Activated T-helper 2 cell treated with anti-CD3 and anti-CD28 coated beads, Interferon-gamma antibody, Interleukin-2, Interleukin-4, amounts not matched to agents 10 μg/mL and 5 μg/mL and 100 μg/mL, durations not matched to agents 14 hours and 24 hours and 36 hours (primary cell): Measurements from ENCODE around the gene SYK. TPM values are rescaled to one million over a fixed set of nuclear protein-coding genes. Genes with fewer than 3 reads are reported as not detected.

Source experiments
- DNase-seq: peaks from one replicate; pipeline ENCODE4 v3.0.0; 2021; ENCODE audit warnings: low spot score
- H3K27ac Mint-ChIP-seq: one replicate; pipeline ENCODE4 v1.8.0; 2021; ENCODE audit warnings: mixed read lengths
- H3K27me3 Mint-ChIP-seq: one replicate; pipeline ENCODE4 v1.8.0; 2021; ENCODE audit warnings: low read depth, mixed read lengths
- H3K36me3 Mint-ChIP-seq: one replicate; pipeline ENCODE4 v1.8.0; 2021; ENCODE audit warnings: low read depth, mixed read lengths
- H3K4me1 Mint-ChIP-seq: one replicate; pipeline ENCODE4 v1.8.0; 2021; ENCODE audit warnings: low read depth, mixed read lengths
- H3K4me3 Mint-ChIP-seq: one replicate; pipeline ENCODE4 v1.8.0; 2021; ENCODE audit warnings: low read depth, mild to moderate bottlenecking, moderate library complexity, mixed read lengths
- H3K9me3 Mint-ChIP-seq: one replicate; pipeline ENCODE4 v1.8.0; 2021; ENCODE audit warnings: mixed read lengths
- intact Hi-C: fragments of 100-400 bp; cut with micrococcal nuclease; formaldehyde crosslinking; loops from one replicate; pipeline ENCODE4 v1.15.1; 2023
- total RNA-seq: library from RNA; stranded (reverse); gene quantifications from 2 replicates; pipeline ENCODE4 v1.2.3, GENCODE V29; 2022

The SYK gene
- total RNA-seq, 1 donor from 2014 or later = 0.80 TPM

DNA sequence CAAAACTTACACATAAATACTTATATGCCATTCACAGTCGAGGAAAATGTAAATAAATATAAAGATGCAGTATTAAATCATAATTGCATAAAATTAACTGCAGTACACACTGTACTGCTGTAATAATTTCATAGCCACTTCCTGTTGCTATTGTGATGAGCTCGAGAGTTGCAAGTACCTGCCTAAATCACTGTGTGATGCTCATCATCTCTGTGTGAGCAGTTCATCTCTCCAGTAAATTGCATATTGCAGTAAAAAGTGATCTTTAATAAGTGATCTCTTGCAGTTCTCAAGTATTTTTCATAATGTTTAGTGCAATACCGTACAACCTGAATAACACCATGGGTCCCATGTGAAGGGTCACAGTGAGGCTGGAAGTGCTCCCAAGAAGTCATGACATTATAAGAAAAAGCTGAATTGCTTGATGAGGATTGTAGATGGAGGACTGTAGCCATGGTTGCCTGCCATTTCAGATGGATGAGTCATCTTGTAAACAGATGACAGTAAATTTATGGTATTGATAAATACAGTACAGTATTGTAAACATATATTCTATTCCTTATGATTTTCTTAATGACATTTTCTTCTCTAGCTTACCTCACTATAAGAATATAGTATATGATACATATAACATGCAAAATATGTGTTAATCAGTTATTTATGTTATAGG lies 34.9 kb downstream of the SYK start:
- intact Hi-C loops = no loop called here
- Mint-ChIP-seq H3K4me1 (no peaks in the 10 kb centered on the region), H3K4me3 (no peak overlapping the region), H3K27me3 (no peaks in the 10 kb centered on the region), H3K27ac (no peak overlapping the region), H3K36me3 (no peaks in the 10 kb centered on the region), H3K9me3 (no peaks in the 10 kb centered on the region)
- no peak for DNase-seq

DNA sequence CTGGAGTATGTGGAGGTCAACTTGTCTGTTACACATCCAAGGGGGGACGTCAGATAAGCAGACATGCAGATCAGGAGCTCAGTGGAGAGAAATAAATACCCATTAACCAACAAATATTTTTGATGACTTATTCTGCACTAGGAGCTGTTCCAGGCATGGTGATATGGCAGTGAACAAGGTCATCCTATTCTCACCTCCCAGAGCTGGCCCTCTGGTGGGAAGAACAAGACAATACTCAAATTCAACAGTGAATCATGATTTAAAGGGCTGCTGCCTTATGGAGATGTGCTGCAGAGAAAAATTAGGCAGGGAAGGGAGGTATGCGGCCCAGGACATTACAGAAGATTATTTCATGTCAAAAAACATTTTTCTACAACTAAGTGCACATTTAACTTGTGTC lies 36.5 kb downstream of the SYK start:
- no peak for DNase-seq
- H3K27me3 Mint-ChIP-seq = no peaks in the 10 kb centered on the region
- no peaks in the 10 kb centered on the region for H3K36me3 Mint-ChIP-seq
- intact Hi-C loops = no loop called here
- no peaks in the 10 kb centered on the region for H3K9me3 Mint-ChIP-seq
- H3K4me3 Mint-ChIP-seq = no peak overlapping the region
- no peak overlapping the region for H3K27ac Mint-ChIP-seq
- no peaks in the 10 kb centered on the region for H3K4me1 Mint-ChIP-seq

DNA sequence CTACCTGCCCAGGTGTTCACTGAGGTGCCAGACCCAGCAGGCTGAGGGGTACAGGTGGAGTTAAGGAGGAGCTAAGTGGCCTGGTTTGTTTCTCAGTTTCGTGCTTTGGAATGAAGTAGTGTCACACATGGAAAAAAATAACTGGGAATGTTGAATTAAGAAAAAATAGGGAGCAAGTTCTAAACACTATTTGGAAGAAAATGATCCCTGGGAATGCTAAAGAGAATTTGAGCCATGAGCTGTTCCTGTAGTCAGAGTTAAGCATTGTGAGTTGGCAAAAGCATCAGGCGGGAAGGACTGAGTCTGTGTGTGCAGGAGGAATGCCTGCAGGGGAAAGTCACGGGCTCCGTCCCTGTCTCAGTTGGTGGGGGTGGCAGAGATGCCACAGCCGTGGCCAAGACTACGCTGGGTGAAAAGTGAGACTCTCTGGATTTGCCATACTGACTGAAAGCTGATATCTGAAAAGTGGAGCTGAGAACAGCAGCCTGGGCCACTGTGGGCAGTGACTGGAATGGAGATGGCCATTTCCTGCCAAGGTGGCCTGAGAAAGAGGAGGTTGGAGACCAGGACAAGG lies 37.0 kb downstream of the SYK start:
- Mint-ChIP-seq H3K9me3 (no peaks in the 10 kb centered on the region), H3K36me3 (no peaks in the 10 kb centered on the region), H3K27me3 (no peaks in the 10 kb centered on the region), H3K4me1 (no peaks in the 10 kb centered on the region), H3K27ac (no peak overlapping the region), H3K4me3 (no peak overlapping the region)
- intact Hi-C loops = no loop called here
- no peak for DNase-seq

DNA sequence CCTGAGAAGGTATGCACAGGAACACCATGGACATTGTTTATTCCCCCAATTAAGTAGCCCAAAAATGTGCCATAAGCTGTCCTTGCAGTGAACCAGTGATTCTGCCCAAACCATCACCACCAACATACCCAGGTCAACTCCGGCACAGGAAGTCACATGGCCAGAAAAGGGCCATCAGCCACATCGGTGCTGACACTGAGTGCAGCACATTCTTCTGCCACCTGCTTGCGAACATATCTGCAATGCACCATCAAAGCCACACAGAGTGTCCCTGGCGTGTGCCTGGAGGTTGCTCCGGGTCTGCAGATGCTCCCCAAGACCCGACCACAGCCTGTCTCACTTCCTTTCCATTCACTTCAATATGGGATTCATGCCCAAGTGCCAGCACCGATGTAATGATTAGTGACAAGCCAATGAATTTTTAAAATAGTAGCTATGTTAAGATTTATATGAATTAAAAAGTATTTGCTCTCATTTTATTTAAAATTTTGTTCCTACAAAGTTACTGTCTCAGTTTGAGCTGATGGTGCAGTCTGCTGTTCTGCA lies 37.6 kb downstream of the SYK start:
- Mint-ChIP-seq H3K27ac (no peak overlapping the region), H3K36me3 (no peaks in the 10 kb centered on the region), H3K9me3 (no peaks in the 10 kb centered on the region), H3K4me1 (no peaks in the 10 kb centered on the region), H3K4me3 (no peak overlapping the region), H3K27me3 (no peaks in the 10 kb centered on the region)
- DNase-seq = no peak
- intact Hi-C loops = no loop called here

DNA sequence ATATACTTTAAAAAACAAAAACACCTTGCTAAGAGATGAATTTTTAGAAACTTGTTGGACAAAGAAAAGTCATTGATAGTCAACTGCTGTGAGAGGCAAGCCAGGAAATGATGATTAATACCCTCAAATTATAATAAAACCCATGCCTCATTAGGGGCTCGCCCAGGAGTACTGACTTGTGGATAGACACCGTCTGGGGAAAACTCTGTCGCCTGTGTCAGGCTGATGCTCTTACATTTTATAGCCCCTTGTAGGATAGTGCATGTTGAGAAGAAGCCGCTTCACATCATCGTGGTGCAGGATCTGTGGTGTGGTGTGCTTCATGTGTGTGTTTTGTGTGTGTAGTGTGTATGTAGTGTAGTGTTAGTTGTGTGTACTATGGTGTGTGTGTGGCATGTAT lies 39.1 kb downstream of the SYK start:
- Mint-ChIP-seq H3K27me3 (no peaks in the 10 kb centered on the region), H3K4me3 (no peak overlapping the region), H3K4me1 (no peaks in the 10 kb centered on the region), H3K9me3 (no peaks in the 10 kb centered on the region), H3K36me3 (no peaks in the 10 kb centered on the region), H3K27ac (no peak overlapping the region)
- intact Hi-C loops = no loop called here
- DNase-seq = no peak

DNA sequence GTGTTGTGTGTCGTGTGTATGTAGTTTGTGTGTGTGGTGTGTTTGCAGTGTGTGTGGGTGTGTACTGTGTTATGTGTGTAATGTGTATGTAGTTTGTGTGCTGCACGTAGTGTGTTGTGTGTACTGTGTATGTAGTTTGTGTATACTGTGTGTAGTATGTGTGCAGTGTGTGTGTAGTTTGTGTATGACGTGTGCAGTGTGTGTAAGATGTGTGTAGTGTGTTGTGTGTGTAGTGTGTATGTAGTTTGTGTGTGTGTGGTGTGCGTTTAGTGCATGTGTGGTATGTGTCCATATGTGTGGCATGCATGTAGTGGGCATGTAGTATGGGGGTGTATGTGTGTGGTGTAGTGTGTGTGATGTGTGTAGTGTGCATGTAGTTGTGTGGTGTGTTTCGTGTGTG lies 39.6 kb downstream of the SYK start:
- intact Hi-C loops = no loop called here
- no peaks in the 10 kb centered on the region for H3K36me3 Mint-ChIP-seq
- H3K27me3 Mint-ChIP-seq = no peaks in the 10 kb centered on the region
- H3K4me1 Mint-ChIP-seq = no peaks in the 10 kb centered on the region
- H3K9me3 Mint-ChIP-seq = no peaks in the 10 kb centered on the region
- DNase-seq = no peak
- no peak overlapping the region for H3K4me3 Mint-ChIP-seq
- H3K27ac Mint-ChIP-seq = no peak overlapping the region

DNA sequence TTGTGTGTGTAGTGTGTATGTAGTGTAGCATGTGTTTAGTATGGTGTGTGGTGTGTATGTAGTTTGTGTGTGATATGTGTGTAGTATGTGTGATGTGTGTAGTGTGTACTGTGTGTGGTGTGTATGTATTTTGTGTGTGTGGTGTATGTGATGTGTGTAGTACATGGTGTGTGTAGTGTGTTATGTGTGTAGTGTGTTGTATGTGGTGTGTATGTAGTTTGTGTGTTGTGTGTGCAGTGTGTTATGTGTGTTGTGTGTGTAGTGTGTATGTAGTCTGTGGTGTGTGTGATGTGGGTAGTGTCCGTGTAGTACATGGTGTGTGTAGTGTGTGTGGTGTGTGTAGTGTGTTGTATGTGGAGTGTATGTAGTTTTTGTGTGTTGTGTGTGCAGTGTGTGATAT lies 40.0 kb downstream of the SYK start:
- no peaks in the 10 kb centered on the region for H3K9me3 Mint-ChIP-seq
- H3K36me3 Mint-ChIP-seq = no peaks in the 10 kb centered on the region
- no peaks in the 10 kb centered on the region for H3K4me1 Mint-ChIP-seq
- no peaks in the 10 kb centered on the region for H3K27me3 Mint-ChIP-seq
- no peak for DNase-seq
- H3K4me3 Mint-ChIP-seq = no peak overlapping the region
- intact Hi-C loops = no loop called here
- H3K27ac Mint-ChIP-seq = no peak overlapping the region

DNA sequence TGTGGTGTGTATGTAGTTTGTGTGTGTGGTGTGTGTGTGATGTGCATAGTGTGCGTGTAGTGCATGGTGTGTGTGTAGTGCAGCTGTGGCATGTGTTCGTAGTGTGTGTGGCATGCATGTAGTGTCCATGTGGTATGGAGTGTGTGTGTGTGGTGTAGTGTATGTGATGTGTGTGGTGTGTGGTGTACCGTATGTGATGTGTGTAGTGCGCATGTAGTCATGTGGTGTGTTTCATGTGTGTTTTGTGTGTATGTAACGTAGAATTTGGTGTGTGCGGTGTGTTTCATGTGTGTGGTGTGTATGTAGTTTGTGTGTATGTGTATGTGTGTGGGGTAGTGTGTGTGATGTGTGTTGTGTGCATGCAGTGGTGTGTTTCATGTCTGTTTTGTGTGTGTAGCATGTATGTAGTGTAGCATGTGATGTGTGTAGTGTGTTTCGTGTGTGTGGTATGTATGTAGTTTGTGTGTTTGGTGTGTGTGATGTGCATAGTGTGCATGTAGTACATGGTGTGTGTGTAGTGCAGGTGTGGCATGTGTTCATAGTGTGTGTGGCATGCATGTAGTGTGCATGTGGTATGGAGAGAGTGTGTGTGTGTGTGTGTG lies 40.7 kb downstream of the SYK start:
- Mint-ChIP-seq H3K27ac (no peak overlapping the region), H3K9me3 (no peaks in the 10 kb centered on the region), H3K4me3 (no peak overlapping the region), H3K36me3 (no peaks in the 10 kb centered on the region), H3K27me3 (no peaks in the 10 kb centered on the region), H3K4me1 (no peaks in the 10 kb centered on the region)
- DNase-seq = no peak
- intact Hi-C loops = no loop called here

DNA sequence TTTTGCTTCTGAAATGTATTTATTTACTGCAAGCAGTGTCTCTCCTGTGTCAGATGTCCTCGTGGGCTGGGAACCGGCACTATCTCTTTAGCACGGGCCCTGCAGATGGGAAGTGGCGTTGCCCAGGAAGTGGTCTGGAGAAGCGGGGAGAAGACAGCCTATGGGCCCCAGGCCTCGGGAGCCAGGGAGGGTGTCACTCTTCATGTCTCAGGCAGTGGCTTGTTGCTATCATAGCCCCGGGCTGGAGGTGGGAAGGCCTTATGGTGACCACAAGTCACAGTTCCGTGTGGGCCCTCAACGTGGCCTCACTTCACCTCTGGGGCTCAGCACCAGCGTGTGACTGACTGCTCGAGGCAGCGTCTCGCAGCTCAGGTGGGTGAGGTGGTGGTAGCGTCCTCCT lies 41.4 kb downstream of the SYK start:
- Mint-ChIP-seq H3K36me3 (no peaks in the 10 kb centered on the region), H3K9me3 (no peaks in the 10 kb centered on the region), H3K4me3 (no peak overlapping the region), H3K27me3 (no peaks in the 10 kb centered on the region), H3K4me1 (no peaks in the 10 kb centered on the region), H3K27ac (no peak overlapping the region)
- intact Hi-C loops = no loop called here
- DNase-seq = no peak

DNA sequence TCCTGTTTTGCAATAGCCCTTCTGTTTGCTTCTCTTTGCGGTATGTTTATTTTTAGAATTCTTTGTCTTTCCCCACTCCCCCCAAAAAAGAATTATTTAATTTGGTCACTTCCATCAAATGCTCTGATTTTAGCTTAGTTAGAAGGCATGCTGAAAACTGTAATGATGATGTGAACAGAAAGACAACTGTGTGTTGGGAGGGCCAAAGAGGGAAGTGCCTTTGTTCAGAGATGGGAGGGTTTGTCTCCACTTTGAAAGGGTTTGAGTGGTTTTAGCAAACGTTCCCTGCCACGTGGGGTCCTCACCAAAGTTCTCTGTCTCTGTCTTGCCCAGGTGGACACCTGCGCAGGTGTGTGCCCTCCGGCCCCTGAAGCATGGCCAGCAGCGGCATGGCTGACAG lies 41.9 kb downstream of the SYK start:
- Mint-ChIP-seq H3K27me3 (no peaks in the 10 kb centered on the region), H3K4me3 (no peak overlapping the region), H3K36me3 (no peaks in the 10 kb centered on the region), H3K4me1 (no peaks in the 10 kb centered on the region), H3K27ac (no peak overlapping the region), H3K9me3 (no peaks in the 10 kb centered on the region)
- no peak for DNase-seq
- intact Hi-C loops = no loop called here

DNA sequence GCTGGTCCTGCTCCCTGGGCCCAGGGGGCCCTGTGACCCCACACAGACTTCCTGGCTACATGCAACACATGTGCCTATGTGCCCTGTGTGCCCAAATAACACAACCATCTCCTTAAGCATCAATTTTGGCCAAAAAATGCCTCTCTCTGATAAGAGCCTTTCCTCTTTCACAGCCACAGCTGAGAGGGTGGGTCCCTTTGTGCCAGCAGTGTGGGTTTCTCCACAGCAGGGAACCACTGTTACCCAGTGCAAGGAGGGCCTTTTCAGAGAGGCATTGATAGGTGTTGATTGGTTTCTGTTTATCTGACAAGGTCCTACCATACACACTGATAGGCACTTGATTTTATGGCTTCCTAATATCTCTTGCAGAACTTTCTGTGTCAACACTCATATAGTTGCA lies 42.7 kb downstream of the SYK start:
- Mint-ChIP-seq H3K4me3 (no peak overlapping the region), H3K4me1 (no peaks in the 10 kb centered on the region), H3K27ac (no peak overlapping the region), H3K36me3 (no peaks in the 10 kb centered on the region), H3K9me3 (no peaks in the 10 kb centered on the region), H3K27me3 (no peaks in the 10 kb centered on the region)
- intact Hi-C loops = no loop called here
- DNase-seq = no peak

DNA sequence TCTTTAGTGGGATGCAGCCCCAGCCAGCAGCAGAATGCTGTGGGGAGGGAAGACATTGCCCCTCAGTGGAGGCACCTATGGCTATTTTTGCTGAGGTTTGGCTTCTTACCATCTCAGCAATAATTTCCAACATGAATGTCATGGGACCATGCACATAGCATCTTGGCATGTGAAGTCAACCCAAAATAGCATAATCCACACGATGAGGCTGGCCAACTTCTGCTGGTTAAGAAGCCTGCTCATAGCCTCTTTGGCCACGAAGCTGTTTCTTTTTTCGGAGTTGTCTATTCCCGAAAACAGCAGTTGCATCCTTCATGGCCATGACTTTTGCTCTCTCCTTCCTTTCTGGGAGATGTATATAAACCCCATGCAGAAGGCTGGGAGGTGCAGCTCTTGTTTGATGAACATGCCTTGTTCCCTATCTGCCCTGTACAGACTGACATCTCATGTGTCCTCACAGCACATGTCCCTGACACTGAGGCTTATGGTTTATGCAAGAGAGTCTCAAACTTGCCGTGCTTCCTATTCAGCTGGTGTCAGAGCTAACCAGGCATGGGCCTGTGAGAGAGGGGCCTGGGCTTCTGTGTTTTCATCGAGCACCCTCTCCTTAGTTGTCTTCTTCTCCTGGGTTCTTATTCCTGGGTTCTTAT lies 45.3 kb downstream of the SYK start:
- no peaks in the 10 kb centered on the region for H3K27me3 Mint-ChIP-seq
- H3K4me1 Mint-ChIP-seq = no peaks in the 10 kb centered on the region
- H3K9me3 Mint-ChIP-seq = no peaks in the 10 kb centered on the region
- no peak overlapping the region for H3K4me3 Mint-ChIP-seq
- intact Hi-C loops = no loop called here
- no peak overlapping the region for H3K27ac Mint-ChIP-seq
- DNase-seq = no peak
- no peaks in the 10 kb centered on the region for H3K36me3 Mint-ChIP-seq

DNA sequence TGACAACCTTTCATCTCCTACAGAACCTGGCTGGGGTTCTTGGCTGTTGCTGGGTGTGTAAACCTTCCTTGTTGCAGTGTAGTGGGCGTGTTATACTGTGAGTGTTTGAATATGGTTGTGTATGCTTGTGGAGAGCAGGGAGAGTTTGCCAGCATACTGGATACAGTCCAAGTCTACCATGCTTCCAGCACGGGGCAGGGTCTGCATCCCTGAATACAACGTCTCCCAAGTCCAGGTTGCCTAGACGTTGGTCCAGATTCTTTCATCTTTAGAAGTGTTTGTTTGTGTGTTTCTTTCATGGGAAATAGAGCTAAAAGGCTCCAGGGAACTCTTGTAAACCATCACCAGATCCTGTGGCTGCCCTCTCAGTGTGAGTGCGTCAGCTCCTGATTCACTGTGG lies 46.4 kb downstream of the SYK start:
- DNase-seq = no peak
- intact Hi-C loops = no loop called here
- Mint-ChIP-seq H3K9me3 (no peaks in the 10 kb centered on the region), H3K27ac (no peak overlapping the region), H3K36me3 (no peaks in the 10 kb centered on the region), H3K27me3 (no peaks in the 10 kb centered on the region), H3K4me3 (no peak overlapping the region), H3K4me1 (no peaks in the 10 kb centered on the region)
